Superior temporal gyrus (tissue), 1 donor: ENCODE measurements around the gene PARD6A.
"Not testable (repeated sequence)": the region's sequence is repeated elsewhere in the genome, so short reads cannot be mapped to it uniquely, and the experiment has no call there.

ENCODE experiments used
- DNase-seq: peaks from one replicate; pipeline ENCODE4 v3.0.0-alpha.2; 2016; ENCODE audit errors: extremely low spot score

The PARD6A gene

DNA sequence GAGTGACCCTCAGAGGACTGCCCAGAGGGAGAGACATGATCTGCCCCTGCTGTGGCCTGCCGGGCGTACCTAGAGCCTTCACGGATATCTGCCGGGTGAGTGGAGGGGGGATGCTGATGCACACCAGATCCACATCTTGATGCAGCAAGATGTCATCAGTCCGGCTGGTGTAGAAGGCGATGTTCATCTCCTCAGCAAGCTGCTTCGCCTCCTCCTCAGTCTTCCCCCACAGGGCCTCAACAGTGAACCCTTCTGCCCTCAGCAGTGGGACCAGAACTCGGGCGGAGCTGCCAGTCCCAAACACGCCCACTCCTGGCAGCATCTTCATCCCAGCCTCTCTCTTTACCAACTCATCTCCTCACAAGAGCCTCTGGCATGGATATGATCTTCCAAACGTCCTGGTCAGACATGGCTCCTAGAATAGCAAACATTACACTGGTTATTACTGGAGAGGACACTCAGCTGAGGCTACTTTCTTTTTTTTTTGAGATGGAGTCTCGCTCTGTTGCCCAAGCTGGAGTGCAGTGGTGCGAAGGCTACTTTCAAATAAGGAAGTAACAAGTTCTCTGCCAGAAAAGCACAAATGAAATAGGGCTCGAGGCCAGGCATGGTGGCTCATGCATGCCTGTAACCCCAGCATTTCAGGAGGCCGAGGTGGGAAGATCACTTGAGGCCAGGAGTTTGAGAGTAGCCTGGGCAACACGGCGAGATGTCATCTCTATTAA, 24.8 kb downstream of the PARD6A start:
- DNase-seq, result no peak

DNA sequence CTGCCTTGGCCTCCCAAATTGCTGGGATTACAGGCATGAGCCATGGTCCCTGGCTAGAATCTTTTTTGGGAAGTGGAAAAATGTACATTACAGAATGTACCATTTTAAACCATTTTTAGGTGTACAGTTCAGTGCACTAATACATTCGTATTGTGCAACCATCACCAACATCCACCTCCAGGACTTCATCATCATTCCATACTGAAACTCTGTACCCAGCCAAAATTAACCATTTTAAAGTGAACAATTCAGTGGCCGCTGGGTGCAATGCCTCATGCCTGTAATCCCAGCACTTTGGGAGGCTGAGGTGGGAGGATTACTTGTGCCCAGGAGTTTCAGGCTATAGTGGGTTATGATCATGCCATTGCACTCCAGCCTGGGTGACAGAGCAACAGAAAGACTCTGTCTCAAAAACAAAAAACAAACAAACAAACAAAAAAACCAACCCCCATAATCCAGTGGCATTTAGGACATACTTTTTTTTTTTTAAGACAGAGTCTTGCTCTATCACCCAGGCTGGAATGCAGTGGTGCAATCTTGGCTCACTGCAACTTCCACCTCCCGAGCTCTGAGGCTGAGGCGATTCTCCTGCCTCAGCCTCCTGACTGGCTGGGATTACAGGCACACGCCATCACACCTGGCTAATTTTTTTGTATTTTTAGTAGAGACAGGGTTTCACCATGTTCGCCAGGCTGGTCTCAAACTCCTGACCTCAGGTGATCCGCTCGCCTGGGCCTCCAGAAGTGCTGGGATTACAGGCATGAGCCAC, 32.9 kb downstream of the PARD6A start:
- not testable (repeated sequence) for DNase-seq

DNA sequence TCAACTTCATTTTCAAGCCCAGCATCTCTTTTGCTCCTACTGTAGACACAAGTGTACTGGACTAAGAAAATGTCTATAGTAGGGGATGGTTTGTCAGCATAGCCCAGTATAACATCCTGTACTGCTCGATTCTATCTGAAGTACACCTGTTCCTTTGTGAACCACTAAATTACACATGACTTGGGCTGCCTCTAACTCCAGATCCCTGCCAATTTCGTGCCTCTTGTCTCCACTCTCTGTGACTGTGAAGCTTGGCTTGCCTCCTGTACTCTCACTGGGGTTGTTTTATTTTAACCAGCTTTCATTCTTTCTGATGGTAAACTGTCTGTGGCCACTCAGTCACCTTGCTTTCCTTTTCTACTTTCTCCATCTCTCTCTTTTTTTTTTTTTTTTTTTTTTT, 33.9 kb downstream of the PARD6A start:
- DNase-seq, result no peak

DNA sequence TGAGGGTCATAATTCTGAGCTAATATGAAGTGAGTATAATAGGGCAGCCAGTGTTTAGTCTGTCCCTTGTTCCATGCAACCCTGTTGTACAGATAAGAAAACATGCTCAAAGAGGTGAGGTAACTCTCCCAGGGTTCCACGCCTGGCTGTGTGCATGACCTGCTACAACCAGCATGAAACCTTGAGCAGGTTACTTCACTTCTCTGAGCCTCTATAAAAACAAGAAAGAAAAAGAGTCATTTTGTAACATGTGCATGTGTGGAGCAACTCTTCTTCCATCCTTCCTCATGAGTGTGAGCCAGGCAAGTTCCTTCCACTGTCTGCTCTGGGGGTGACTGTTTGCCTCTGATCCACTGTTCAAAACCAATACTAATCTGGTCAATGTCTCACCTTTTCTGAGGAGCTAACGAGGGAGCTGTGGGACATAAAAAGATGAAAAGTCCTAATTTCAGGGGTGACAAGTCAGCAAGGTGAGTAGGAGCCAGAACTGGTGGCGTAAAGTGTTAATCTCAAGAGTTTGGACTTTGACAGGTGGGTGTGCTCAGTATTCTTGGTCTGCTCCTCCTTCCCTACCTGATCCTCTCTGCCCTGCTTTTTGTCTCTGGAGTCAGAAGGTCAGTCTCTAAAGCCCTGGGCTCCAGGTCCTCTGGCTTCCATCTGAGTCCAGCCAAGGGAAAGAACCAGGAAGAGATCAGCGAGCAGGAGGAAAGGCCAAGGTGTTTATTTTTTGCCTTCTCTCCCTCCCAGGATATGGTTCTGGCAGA, 36.8 kb downstream of the PARD6A start:
- no peak for DNase-seq

DNA sequence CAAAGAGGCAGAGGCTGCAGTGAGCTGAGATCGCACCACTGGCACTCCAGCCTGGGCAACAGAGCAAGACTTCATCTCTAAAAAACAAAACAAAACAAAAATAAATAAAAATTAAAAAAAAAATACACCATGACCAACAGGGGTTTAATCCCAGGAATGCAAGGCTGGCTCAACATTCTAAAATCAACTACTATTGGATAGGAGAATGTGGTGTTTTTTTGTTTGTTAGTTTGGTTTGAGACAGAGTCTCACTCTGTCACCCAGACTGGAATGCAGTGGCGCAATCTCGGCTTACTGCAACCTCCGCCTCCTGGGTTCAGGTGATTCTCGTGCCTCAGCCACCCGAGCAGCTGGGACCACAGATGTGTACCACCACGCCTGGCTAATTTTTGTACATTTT, 38.5 kb downstream of the PARD6A start:
- DNase-seq, result no peak

DNA sequence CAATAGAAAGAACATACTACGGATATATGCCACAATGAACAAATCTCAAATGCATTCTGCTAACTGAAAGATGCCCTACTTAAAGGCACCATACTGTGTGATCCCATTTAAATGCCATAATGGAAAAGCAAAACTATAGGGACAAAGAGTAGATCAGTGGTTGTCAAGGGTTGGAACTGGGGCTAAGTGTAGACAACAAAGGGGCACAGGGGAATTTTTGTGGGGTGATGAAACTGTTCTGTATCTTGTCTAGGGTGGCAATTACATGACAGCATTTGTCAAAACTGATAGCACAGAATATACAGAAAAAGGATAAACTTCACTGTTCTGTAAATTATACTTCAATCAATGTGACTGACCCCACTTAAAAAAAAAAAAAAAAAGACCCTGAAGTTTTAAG, 40.7 kb downstream of the PARD6A start:
- DNase-seq, result no peak

DNA sequence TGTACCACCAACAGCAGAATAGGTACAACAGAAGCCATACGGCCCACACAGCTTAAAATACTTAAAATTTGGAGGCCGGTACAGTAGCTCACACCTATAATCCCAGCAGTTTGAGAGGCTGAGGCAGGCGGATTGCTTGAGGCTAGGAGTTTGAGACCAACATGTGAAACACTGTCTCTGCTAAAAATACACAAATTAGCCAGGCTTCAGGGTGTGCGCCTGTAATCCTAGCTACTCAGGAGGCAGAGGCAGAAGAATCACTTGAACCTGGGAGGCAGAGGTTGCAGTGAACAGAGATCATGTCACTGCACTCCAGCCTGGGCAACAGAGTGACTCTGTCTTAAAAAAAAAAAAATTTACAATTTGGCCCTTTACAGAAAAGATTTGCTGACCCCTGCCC, 41.4 kb downstream of the PARD6A start:
- DNase-seq, result no peak

DNA sequence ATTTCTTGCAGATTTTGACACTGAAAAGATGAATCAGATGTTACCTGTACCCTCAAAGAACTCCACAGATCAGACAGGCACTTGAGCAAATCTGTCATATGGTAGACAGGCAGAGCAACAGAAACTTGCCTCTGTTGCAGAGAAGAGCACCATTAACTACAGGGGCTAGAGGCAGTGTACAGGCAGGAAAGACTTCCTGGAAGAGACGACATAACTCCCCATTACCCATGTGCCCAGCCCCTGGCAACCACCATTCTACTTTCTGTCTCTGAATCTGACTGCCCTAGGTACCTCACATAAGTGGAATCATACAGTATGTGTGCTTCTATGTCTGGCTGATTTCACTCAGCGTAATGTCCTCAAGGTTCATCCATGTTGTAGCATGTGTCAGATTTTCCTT, 42.9 kb downstream of the PARD6A start:
- no peak for DNase-seq

DNA sequence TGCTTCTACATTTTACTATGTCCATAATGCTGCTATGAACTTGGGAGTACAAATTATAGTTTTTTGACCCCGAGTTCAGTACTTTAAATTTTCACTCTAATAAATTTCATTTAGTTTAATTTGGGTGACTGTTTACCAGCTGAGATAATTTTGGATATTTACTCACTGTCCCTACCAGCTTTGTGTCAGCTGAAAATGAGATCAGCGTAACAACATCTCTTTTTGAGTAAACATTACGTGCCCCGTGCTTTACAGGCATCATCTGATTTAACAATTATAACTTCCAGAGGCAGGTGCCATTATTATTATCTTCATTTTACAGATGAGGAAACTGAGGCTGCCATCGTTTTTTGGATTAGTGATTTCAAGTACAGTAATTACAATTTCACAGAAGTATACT, 43.4 kb downstream of the PARD6A start:
- no peak for DNase-seq

DNA sequence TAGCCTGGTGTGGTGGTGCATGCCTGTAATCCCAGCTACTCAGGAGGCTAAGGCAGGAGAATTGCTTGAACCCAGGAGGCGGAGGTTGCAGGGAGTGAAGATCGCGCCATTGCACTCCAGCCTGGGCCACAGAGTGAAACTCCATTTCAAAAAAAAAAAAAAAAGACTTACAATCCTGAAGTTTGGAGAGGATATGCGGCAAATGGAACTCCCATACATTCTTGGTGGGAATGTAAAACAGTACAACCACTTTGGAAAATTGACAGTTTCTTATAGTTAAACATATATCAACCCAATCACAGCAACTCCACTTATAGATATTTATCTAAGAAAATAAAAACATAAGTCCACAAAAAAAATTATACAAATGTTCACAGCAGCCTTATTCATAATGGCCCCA, 46.5 kb downstream of the PARD6A start:
- DNase-seq, result no peak

DNA sequence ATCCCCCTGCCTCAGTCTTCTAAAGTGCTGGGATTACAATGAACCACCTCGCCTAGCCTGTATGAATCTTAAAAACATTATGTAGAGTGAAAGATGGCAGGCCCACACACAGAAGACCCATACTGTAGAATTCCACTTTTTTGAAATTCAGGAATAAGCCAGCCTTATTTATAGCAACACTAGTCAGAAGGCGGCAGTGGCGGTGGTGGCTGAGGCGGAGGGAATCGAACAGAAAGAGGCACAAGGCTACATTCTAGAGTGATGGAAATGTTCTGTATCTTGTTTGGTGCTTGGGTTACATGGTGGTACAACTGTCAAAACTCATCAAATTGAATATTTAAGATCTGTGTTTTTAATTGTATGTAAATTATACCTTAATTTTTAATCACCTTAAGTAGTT, 47.0 kb downstream of the PARD6A start:
- DNase-seq, result no peak

DNA sequence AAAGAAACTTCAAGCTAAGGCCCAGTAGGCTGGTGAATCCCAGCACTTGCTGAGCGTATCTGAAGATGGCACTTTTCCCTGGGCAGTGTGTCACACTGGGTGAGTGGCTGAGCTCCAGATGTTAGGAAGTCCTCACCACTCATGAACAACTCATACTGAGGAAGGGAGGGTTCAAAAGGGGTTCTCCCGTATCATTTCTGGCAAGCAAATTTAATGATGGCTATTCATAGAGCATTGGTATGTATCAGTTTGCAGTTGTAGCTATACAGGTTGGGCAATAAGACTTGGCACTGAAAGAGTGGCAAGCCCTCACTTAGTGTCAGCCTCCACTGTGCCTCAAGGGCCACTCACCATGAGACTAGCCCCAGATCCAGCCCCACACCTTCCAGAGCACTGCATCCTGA, 47.6 kb downstream of the PARD6A start:
- no peak for DNase-seq

DNA sequence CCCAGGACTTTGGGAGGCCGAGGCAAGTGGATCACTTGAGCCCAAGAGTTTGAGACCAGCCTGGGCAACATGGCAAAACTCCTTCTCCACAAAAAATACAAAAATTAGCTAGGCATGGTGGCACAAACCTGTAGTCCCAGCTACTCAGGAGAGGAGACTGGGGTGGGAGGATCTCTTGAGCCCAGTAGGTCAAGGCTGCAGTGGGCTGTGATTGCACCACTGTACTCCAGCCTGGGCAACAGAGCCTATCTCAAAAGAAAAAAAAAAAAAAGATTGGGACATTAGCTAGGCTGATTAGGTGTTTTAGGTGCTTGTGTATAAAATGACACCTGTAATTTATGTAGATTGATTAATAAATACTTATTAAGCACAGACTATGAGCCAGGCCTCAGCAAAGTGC, 48.3 kb downstream of the PARD6A start:
- no peak for DNase-seq

DNA sequence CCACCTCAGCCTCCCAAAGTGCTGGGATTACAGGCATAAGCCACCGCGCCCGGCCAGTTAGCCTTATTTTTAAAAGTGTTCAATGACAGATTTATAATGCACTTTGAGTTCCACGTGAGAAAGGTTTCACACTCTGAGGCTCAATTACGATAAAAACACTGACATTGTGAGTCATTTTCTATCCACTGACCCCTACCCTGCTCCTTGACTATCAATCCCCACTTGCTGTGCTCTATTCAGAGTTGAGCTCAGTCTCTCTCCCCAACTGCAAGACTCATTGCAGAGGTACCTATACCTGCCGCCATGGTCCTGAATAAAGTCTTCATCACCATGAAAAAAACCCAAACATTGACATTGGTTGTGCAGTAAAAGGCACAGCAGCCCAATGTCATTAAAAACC, 49.8 kb downstream of the PARD6A start:
- no peak for DNase-seq
